Measurements from ENCODE around the gene LHX3. TPM values are rescaled to one million over a fixed set of nuclear protein-coding genes. Genes with fewer than 3 reads are reported as not detected.

Gene LHX3
- total and polyA plus RNA-seq, 10 of the 15 experiments (the other 5 are each of a cell fraction or from before 2014, with no cell fraction given): not detected

DNA sequence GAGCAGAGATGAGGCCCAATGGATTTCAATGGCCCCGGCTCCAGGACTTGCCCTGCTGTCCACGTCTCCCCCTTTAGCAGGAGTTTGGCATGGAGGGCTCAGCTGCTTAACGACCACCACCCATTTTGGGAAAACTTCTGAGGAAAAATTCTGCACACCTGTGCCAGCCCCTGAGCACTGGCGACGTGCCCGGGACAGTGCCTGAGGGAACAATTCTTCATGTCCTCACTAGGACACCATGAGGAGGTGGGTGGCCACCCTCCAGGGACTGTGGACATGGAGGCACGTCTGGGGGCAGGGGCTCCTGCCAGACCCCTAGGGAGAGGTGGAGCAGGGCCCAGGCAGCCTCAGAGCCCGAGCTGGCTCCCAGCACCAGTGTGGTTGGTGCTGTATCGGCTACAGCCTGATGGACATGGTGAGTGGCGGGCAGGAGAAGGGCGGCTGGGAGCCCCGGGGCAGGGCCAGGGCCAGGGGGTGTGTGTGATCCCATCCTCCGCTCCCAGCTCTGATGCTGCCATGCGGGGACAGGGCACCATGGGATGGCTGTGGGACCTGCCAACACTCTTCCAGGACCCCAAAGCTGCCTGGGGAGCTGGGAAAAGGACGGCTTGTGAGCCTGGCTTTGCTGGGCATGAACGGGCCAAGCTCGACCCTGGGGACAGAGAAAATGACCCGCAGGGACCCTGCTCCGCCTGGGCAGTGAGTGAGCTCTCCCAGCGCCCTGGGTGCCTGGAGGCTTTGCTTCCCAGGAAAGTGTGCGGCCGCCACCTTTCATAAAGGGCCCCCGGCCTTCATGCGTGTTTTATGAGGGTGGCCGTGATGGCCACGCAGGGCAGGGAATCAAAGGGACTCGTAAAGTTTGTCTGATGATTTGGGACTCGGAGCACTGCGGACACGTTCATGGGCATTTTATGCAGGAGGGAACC is 44.3 kb upstream of the LHX3 start:
- ChIA-PET SMC1A (ENCODE audit: uncharacterized antibody, unreplicated experiment) (no interaction called here), RAD21 (ENCODE audit: unreplicated experiment) (no interaction called here), CTCF (no interaction called here), POLR2A (no interaction called here)
- ATAC-seq (no peak), DNase-seq (ENCODE audit: low read depth, low spot score) (no peak), FAIRE-seq (no peak)
- Histone ChIP-seq H3K27me3 (replicated peaks in 1 of 2; ENCODE audit: control insufficient read depth in 2 of 2, insufficient read depth in 2 of 2, low read length in 1 of 2) (peaks cover 0 to 1% of the 10 kb centered on the region in 2 experiments; a peak in 2 of 4 replicates), H3K79me2 (ENCODE audit: control insufficient read depth, insufficient read depth, low read length) (peaks cover 10% of the 10 kb centered on the region), H4K20me1 (ENCODE audit: control insufficient read depth, insufficient read depth) (no peaks in the 10 kb centered on the region), H3K36me3 (ENCODE audit: control insufficient read depth in 2 of 2, insufficient read depth in 2 of 2, low read length in 1 of 2) (no peaks in the 10 kb centered on the region), H3K4me2 (ENCODE audit: control insufficient read depth, insufficient read depth) (no peak overlapping the region), H3K4me3 (no peak overlapping the region), H3K27ac (ENCODE audit: control insufficient read depth, insufficient read depth) (no peak overlapping the region), H3K4me1 (ENCODE audit: control insufficient read depth, insufficient read depth, low read length) (no peaks in the 10 kb centered on the region), H3K9me3 (replicated peaks; ENCODE audit: control insufficient read depth, insufficient read depth, low read length) (no peaks in the 10 kb centered on the region), H2AFZ (ENCODE audit: control insufficient read depth, low read depth, low read length) (no peak overlapping the region), H3K9ac (ENCODE audit: control insufficient read depth, insufficient read depth, low read length) (no peak overlapping the region)
- BruUV-seq (replicated peaks): no TSS peak
- WGBS (ENCODE audit: insufficient coverage, insufficient replicate concordance, low lambda C conversion rate, missing lambda C conversion rate): 32% methylated on average over 29 of the region's 30 CpGs
- intact Hi-C loops (cut with micrococcal nuclease; ENCODE audit: unreplicated experiment) (no loop called here), in situ Hi-C loops (cut with MboI) (no loop called here)
- TF ChIP-seq POLR2A (IDR thresholded peaks at IDR 0.05; ENCODE audit: low read depth, low read length): no peak
- no peak for TF ChIP-seq CBX5 (IDR thresholded peaks at IDR 0.05; ENCODE audit: low read depth)
- no peak for TF ChIP-seq SMC3 (IDR thresholded peaks at IDR 0.05; ENCODE audit: borderline replicate concordance, low read length)
- no peak for TF ChIP-seq HCFC1 (IDR thresholded peaks at IDR 0.05; ENCODE audit: low read length)
- TF ChIP-seq MEF2B (IDR thresholded peaks at IDR 0.05; ENCODE audit: partially characterized antibody, poor library complexity, severe bottlenecking): no peak
- no peak for TF ChIP-seq MYB (IDR thresholded peaks at IDR 0.05; ENCODE audit: borderline replicate concordance, low read depth, low read length)
- no peak for TF ChIP-seq ZSCAN29 (IDR thresholded peaks at IDR 0.05)
- no peak for TF ChIP-seq SMAD5 (IDR thresholded peaks at IDR 0.05; ENCODE audit: low read depth)
- TF ChIP-seq SP1 (IDR thresholded peaks at IDR 0.05; ENCODE audit: low read depth, low read length): no peak
- TF ChIP-seq, protein P1, sequence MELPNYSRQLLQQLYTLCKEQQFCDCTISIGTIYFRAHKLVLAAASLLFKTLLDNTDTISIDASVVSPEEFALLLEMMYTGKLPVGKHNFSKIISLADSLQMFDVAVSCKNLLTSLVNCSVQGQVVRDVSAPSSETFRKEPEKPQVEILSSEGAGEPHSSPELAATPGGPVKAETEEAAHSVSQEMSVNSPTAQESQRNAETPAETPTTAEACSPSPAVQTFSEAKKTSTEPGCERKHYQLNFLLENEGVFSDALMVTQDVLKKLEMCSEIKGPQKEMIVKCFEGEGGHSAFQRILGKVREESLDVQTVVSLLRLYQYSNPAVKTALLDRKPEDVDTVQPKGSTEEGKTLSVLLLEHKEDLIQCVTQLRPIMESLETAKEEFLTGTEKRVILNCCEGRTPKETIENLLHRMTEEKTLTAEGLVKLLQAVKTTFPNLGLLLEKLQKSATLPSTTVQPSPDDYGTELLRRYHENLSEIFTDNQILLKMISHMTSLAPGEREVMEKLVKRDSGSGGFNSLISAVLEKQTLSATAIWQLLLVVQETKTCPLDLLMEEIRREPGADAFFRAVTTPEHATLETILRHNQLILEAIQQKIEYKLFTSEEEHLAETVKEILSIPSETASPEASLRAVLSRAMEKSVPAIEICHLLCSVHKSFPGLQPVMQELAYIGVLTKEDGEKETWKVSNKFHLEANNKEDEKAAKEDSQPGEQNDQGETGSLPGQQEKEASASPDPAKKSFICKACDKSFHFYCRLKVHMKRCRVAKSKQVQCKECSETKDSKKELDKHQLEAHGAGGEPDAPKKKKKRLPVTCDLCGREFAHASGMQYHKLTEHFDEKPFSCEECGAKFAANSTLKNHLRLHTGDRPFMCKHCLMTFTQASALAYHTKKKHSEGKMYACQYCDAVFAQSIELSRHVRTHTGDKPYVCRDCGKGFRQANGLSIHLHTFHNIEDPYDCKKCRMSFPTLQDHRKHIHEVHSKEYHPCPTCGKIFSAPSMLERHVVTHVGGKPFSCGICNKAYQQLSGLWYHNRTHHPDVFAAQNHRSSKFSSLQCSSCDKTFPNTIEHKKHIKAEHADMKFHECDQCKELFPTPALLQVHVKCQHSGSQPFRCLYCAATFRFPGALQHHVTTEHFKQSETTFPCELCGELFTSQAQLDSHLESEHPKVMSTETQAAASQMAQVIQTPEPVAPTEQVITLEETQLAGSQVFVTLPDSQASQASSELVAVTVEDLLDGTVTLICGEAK (IDR thresholded peaks at IDR 0.05; ENCODE audit: borderline replicate concordance): no peak
- TF ChIP-seq ASH2L (IDR thresholded peaks at IDR 0.05; ENCODE audit: borderline replicate concordance, low read depth): no peak
- TF ChIP-seq ETV6 (conservative IDR thresholded peaks at IDR 0.05 in 1 of 2, IDR thresholded peaks at IDR 0.05 in 1 of 2; ENCODE audit: borderline replicate concordance in 1 of 2, low read depth in 1 of 2): no peak
- TF ChIP-seq FOS (IDR thresholded peaks at IDR 0.05; ENCODE audit: borderline replicate concordance, extremely low read depth, insufficient read length): no peak
- no peak for TF ChIP-seq ZBED1 (IDR thresholded peaks at IDR 0.05; ENCODE audit: borderline replicate concordance)
- TF ChIP-seq, protein P2, sequence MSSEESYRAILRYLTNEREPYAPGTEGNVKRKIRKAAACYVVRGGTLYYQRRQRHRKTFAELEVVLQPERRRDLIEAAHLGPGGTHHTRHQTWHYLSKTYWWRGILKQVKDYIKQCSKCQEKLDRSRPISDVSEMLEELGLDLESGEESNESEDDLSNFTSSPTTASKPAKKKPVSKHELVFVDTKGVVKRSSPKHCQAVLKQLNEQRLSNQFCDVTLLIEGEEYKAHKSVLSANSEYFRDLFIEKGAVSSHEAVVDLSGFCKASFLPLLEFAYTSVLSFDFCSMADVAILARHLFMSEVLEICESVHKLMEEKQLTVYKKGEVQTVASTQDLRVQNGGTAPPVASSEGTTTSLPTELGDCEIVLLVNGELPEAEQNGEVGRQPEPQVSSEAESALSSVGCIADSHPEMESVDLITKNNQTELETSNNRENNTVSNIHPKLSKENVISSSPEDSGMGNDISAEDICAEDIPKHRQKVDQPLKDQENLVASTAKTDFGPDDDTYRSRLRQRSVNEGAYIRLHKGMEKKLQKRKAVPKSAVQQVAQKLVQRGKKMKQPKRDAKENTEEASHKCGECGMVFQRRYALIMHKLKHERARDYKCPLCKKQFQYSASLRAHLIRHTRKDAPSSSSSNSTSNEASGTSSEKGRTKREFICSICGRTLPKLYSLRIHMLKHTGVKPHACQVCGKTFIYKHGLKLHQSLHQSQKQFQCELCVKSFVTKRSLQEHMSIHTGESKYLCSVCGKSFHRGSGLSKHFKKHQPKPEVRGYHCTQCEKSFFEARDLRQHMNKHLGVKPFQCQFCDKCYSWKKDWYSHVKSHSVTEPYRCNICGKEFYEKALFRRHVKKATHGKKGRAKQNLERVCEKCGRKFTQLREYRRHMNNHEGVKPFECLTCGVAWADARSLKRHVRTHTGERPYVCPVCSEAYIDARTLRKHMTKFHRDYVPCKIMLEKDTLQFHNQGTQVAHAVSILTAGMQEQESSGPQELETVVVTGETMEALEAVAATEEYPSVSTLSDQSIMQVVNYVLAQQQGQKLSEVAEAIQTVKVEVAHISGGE (CRISPR knock-in tag; IDR thresholded peaks at IDR 0.05): no peak
- TF ChIP-seq FOXK2 (IDR thresholded peaks at IDR 0.05): no peak
- TF ChIP-seq POU2F2 (IDR thresholded peaks at IDR 0.05; ENCODE audit: borderline replicate concordance, low read depth, low read length): no peak
- TF ChIP-seq SIN3A (IDR thresholded peaks at IDR 0.05; ENCODE audit: low read depth, low read length): no peak

Measured in GM12878 (cell line).